Measurements from ENCODE around the gene TACC2.

Gene TACC2

GRCh38 chr10:121988361-121989324, at the start of gene TACC2:
TACC2 (plus strand) TSS chr10:121989163; CDS start chr10:122021982, 32,819 bp downstream.
- DNase-seq (ENCODE audit: low read depth) = no peak
- no peak within 1 kb of the TSS for H3K4me3 ChIP-seq (ENCODE audit: low read depth, low read length)
- TF ChIP-seq, protein P1, sequence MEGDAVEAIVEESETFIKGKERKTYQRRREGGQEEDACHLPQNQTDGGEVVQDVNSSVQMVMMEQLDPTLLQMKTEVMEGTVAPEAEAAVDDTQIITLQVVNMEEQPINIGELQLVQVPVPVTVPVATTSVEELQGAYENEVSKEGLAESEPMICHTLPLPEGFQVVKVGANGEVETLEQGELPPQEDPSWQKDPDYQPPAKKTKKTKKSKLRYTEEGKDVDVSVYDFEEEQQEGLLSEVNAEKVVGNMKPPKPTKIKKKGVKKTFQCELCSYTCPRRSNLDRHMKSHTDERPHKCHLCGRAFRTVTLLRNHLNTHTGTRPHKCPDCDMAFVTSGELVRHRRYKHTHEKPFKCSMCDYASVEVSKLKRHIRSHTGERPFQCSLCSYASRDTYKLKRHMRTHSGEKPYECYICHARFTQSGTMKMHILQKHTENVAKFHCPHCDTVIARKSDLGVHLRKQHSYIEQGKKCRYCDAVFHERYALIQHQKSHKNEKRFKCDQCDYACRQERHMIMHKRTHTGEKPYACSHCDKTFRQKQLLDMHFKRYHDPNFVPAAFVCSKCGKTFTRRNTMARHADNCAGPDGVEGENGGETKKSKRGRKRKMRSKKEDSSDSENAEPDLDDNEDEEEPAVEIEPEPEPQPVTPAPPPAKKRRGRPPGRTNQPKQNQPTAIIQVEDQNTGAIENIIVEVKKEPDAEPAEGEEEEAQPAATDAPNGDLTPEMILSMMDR (IDR thresholded peaks at IDR 0.05; ENCODE audit: low read depth, low read length, missing control alignments) = no peak

DNA sequence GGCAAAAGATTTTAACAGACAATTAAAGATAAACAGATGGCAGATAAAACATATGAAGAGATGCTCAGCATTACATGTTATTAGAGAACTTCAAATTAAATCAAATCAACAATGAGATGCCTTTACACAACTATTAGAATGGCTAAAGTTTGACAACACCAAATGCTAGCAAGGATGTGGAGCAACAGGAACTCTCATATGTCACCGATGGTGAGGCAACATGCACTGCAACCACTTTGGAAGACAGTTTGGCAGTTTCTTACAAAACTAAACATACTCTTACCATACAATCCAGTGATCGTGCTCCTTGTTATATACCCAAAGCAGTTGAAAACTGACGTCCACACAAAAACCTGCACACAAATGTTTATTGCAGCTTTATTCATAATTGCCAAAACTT, 47.4 kb upstream of the TACC2 start:
- TF ChIP-seq, protein P1 (IDR thresholded peaks at IDR 0.05; ENCODE audit: low read depth, low read length, missing control alignments) = no peak
- no peak for DNase-seq (ENCODE audit: low read depth)
- H3K4me3 ChIP-seq (ENCODE audit: low read depth, low read length) = no peak overlapping the region

- no peak overlapping the region for H3K4me3 ChIP-seq (ENCODE audit: low read depth, low read length)
- no peak for DNase-seq (ENCODE audit: low read depth)
- TF ChIP-seq, protein P1 (IDR thresholded peaks at IDR 0.05; ENCODE audit: low read depth, low read length, missing control alignments) = no peak
These were observed 46.1 kb upstream of the TACC2 start for GRCh38 chr10:121942749-121943416.

- H3K4me3 ChIP-seq (ENCODE audit: low read depth, low read length) = no peak overlapping the region
- TF ChIP-seq, protein P1 (IDR thresholded peaks at IDR 0.05; ENCODE audit: low read depth, low read length, missing control alignments) = no peak
- DNase-seq (ENCODE audit: low read depth) = no peak
These were observed 41.3 kb upstream of the TACC2 start for GRCh38 chr10:121947343-121948330.

GRCh38 chr10:121949049-121949448, 39.9 kb upstream of the TACC2 start:
- TF ChIP-seq, protein P1 (IDR thresholded peaks at IDR 0.05; ENCODE audit: low read depth, low read length, missing control alignments) = no peak
- H3K4me3 ChIP-seq (ENCODE audit: low read depth, low read length) = no peak overlapping the region
- DNase-seq (ENCODE audit: low read depth) = no peak

DNA sequence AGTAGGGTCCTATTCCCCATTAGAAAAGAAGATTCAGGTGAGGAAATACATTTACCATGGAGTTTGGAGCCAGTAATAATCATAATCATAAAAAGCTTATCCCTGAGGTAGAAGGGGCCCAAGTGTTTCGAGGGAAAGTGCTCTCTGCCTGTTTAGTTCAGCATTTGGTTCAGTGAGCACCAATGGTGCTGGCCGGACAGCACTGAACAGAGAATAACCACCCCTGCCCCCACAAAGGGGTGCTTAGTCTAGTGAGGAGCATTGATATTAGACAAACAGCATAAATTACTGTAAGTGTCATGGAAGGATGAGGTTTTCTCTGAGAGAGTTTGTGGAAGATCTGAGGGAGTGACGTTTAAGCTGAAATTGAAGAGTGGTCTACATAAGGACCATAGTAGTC, 39.5 kb upstream of the TACC2 start:
- no peak overlapping the region for H3K4me3 ChIP-seq (ENCODE audit: low read depth, low read length)
- DNase-seq (ENCODE audit: low read depth) = no peak
- TF ChIP-seq, protein P1 (IDR thresholded peaks at IDR 0.05; ENCODE audit: low read depth, low read length, missing control alignments) = no peak

All from GM12864 (cell line).